Gastrocnemius medialis (tissue), 4 donors: ENCODE data around the gene AHI1.

ENCODE experiments used
- CTCF ChIP-seq, 5 experiments: fragments of 450-650 bp in 3 of 5; fragments of 200-600 bp in 2 of 5; sonication (generic) in 2 of 5; IDR thresholded peaks in 4 of 5; conservative IDR thresholded peaks in 1 of 5; 1 replicate in 4 of 5; 2 replicates in 1 of 5; pipeline ENCODE4 v1.5.1; 2016 to 2019; ENCODE audit warnings: antibody characterized with exemption in 5 of 5, mild to moderate bottlenecking in 3 of 5, moderate library complexity in 3 of 5
- POLR2A ChIP-seq, 2 donors: fragments of 450-650 bp; IDR thresholded peaks; one replicate each; pipeline ENCODE4 v1.6.1; 2017; ENCODE audit warnings: antibody characterized with exemption in 2 of 2, mild to moderate bottlenecking in 2 of 2, moderate library complexity in 2 of 2

GRCh38 chr6:135522965-135523692, 25.6 kb upstream of the AHI1 start:
- TF ChIP-seq CTCF (IDR thresholded peaks at IDR 0.05 in 4 of 5, conservative IDR thresholded peaks at IDR 0.05 in 1 of 5) (no peak), POLR2A (IDR thresholded peaks at IDR 0.05) (no peak)
